Gastroesophageal sphincter (tissue), 4 donors: ENCODE measurements around the gene ZP3. TPM values are rescaled to one million over a fixed set of nuclear protein-coding genes. Genes with fewer than 3 reads are reported as not detected.
"Not testable (repeated sequence)": the region's sequence is repeated elsewhere in the genome, so short reads cannot be mapped to it uniquely, and the experiment has no call there.

Experiments used
- ATAC-seq: fragments of 150-250 bp; one replicate; pipeline ENCODE4 v1.9.1; 2016; ENCODE audit warnings: mild to moderate bottlenecking, moderate library complexity
- H3K27ac ChIP-seq, 4 donors: fragments of 200-600 bp; sonication (generic) in 3 of 4; 1 replicate in 3 of 4; 2 replicates in 1 of 4; pipeline ENCODE4 v1.5.1; 2016 to 2019
- H3K27me3 ChIP-seq: fragments of 200-600 bp; sonication (generic); one replicate; pipeline ENCODE4 v1.5.1; 2019
- H3K36me3 ChIP-seq, 2 donors: fragments of 200-600 bp; sonication (generic); one replicate each; pipeline ENCODE4 v1.5.1; 2019; ENCODE audit warnings: control low read depth in 1 of 2
- H3K4me1 ChIP-seq, 3 donors: fragments of 200-600 bp; sonication (generic); 1 replicate in 2 of 3; 2 replicates in 1 of 3; pipeline ENCODE4 v1.5.1; 2016 to 2019; ENCODE audit warnings: control low read depth in 2 of 3
- H3K4me3 ChIP-seq, 2 donors: fragments of 200-600 bp; sonication (generic); one replicate each; pipeline ENCODE4 v1.5.1; 2019; ENCODE audit warnings: mild to moderate bottlenecking in 1 of 2, moderate library complexity in 1 of 2
- H3K9me3 ChIP-seq, 3 donors: fragments of 200-600 bp; sonication (generic); one replicate each; pipeline ENCODE4 v1.5.1; 2017 to 2019; ENCODE audit warnings: control low read depth in 2 of 3
- CTCF ChIP-seq, 4 experiments: fragments of 200-600 bp in 2 of 4; fragments of 450-650 bp in 2 of 4; sonication (generic) in 1 of 4; IDR thresholded peaks; one replicate each; pipeline ENCODE4 v1.5.1; 2017 to 2019; ENCODE audit warnings: antibody characterized with exemption in 4 of 4, mild to moderate bottlenecking in 2 of 4, moderate library complexity in 2 of 4
- EP300 ChIP-seq: sonication (generic); formaldehyde crosslinking; IDR thresholded peaks from one replicate; pipeline ENCODE4 v1.6.1; 2017; ENCODE audit warnings: antibody characterized with exemption, mild to moderate bottlenecking
- POLR2A ChIP-seq, 2 donors: fragments of 450-650 bp; IDR thresholded peaks; one replicate each; pipeline ENCODE4 v1.6.1; 2017; ENCODE audit warnings: antibody characterized with exemption in 2 of 2, mild to moderate bottlenecking in 2 of 2, moderate library complexity in 1 of 2
- POLR2AphosphoS5 ChIP-seq: sonication (generic); formaldehyde crosslinking; IDR thresholded peaks from one replicate; pipeline ENCODE4 v1.6.1; 2017; ENCODE audit warnings: antibody characterized with exemption
- WGBS, 2 donors: methylation state at CpG; one replicate each; pipeline ENCODE4 v1.1.5; 2018; ENCODE audit warnings: low coverage in 1 of 2; 5-methylcytosine and 5-hydroxymethylcytosine counted together
- total RNA-seq, 4 donors: library from RNA; depleted of rRNA; stranded (reverse); fragments of >200 nt; gene quantifications; one replicate each; pipeline ENCODE4 v1.1.0, GENCODE V29; 2016

The ZP3 gene
- total RNA-seq, 4 donors from 2014 or later, result 0.20 to 4.7 (median 0.31) TPM

DNA sequence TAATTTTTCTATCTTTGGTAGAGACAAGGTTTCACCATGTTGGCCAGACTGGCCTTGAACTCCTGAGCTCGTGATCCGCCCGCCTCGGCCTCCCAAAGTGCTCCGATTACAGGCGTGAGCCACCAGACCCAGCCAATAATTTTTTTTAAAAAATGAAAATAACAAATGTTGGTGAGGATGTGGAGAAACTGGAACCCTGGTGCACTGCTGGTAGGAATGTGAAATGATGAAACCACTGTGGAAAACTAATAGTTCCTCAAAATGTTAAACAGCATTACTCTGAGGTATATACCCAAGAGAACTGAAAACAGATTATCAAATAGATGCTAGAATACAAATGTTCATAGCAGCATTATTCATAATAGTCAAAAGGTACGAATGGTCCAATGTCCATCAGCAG lies 42.9 kb upstream of the ZP3 start:
- Histone ChIP-seq H3K27ac (no peak overlapping the region), H3K4me1 (peaks cover 0 to 24% (median 7%) of the 10 kb centered on the region in 3 donors), H3K36me3 (no peaks in the 10 kb centered on the region), H3K9me3 (no peaks in the 10 kb centered on the region), H3K4me3 (no peak overlapping the region), H3K27me3 (no peaks in the 10 kb centered on the region)
- ATAC-seq, result no peak
- TF ChIP-seq POLR2A (IDR thresholded peaks at IDR 0.05) (no peak), POLR2AphosphoS5 (no peak), EP300 (no peak), CTCF (IDR thresholded peaks at IDR 0.05) (no peak)
- WGBS, 2 donors, result 89 to 100% methylated on average over 1 to 2 of the region's 7 CpGs

- no peaks in the 10 kb centered on the region for H3K9me3 ChIP-seq
- no peaks in the 10 kb centered on the region for H3K27me3 ChIP-seq
These were observed 41.4 kb upstream of the ZP3 start for GRCh38 chr7:76383089-76383944.

DNA sequence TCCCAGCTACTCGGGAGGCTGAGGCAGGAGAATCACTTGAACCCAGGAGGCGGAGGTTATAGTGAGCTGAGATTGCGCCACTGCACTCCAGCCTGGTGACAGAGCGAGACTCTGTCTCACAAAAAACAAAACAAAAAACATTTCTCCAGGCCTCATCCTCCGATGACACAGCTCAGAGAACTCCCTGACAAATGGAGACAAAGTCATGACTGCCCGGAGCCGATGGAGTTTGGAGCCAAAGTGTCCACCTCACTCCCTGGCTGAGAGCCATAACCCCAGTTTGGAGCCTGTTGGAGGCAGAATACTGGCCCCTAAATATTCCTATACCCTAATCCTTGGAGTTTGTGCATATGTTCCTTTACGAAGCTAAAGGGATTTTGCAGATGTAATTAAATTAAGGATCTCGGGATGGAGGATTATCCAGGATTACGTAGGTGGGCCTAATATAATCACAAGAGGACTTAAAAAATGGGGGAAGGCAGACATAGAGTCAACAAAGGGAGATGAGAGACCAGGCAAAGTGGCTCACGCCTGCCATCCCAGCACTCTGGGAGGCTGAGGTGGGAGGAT lies 38.0 kb upstream of the ZP3 start:
- Histone ChIP-seq H3K36me3 (no peaks in the 10 kb centered on the region), H3K27ac (peak overlapping the region in 1 of 4 donors; percentile 10), H3K9me3 (no peaks in the 10 kb centered on the region), H3K4me3 (no peak overlapping the region), H3K4me1 (peaks cover 0 to 9% (median 0%) of the 10 kb centered on the region in 3 donors), H3K27me3 (no peaks in the 10 kb centered on the region)
- 77 to 94% methylated on average over 7 to 10 of the region's 11 CpGs for WGBS, 2 donors
- TF ChIP-seq CTCF (IDR thresholded peaks at IDR 0.05) (no peak), POLR2AphosphoS5 (no peak), POLR2A (IDR thresholded peaks at IDR 0.05) (no peak), EP300 (no peak)
- no peak for ATAC-seq

More at GRCh38 chr7:76383089-76383944, 41.4 kb upstream of the ZP3 start:
- WGBS, 2 donors, result 72% methylated on average over 11 to 12 of the region's 13 CpGs
- Histone ChIP-seq H3K27ac (no peak overlapping the region), H3K4me1 (peaks cover 0 to 24% (median 7%) of the 10 kb centered on the region in 3 donors), H3K4me3 (no peak overlapping the region), H3K36me3 (no peaks in the 10 kb centered on the region)
- no peak for TF ChIP-seq POLR2AphosphoS5
- no peak for TF ChIP-seq EP300
- no peak for TF ChIP-seq POLR2A (IDR thresholded peaks at IDR 0.05)
- no peak for TF ChIP-seq CTCF (IDR thresholded peaks at IDR 0.05)
- ATAC-seq, result no peak

DNA sequence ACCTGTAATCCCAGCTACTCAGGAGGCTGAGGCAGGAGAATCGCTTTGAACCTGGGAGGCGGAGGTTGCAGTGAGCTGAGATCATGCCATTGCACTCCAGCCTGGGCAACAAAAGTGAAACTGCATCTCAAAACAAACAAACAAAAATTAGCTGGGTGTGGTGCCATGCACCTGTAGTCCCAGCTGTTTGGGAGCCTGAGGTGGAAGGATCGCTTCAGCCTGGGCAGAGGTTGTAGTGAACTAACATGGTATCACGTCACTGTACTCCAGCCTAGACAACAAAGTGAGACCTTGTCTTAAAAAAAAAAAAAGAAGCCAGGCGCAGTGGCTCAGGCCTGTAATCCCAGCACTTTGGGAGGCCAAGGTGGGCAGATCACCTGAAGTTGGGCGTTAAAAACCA lies 37.0 kb upstream of the ZP3 start:
- WGBS, 2 donors, result 94 to 97% methylated on average over 4 to 5 of the region's 6 CpGs
- not testable (repeated sequence) for ATAC-seq

GRCh38 chr7:76390092-76390491 lies 34.7 kb upstream of the ZP3 start:
- no peak overlapping the region for H3K27ac ChIP-seq
- no peak for ATAC-seq
- WGBS, 2 donors, result 83% methylated on average over 1 of the region's 13 CpGs; no CpG with 5 or more reads in 1 of the 2 donors

More for the DNA sequence above, 37.0 kb upstream of the ZP3 start:
- not testable (repeated sequence) for H3K27me3 ChIP-seq, H3K9me3 ChIP-seq, H3K4me3 ChIP-seq, H3K36me3 ChIP-seq, H3K27ac ChIP-seq
- peaks cover 0 to 15% (median 2%) of the 10 kb centered on the region in 3 donors for H3K4me1 ChIP-seq

More at GRCh38 chr7:76390092-76390491, 34.7 kb upstream of the ZP3 start:
- TF ChIP-seq POLR2AphosphoS5, result no peak
- TF ChIP-seq CTCF (IDR thresholded peaks at IDR 0.05), result no peak
- no peak for TF ChIP-seq POLR2A (IDR thresholded peaks at IDR 0.05)
- no peak for TF ChIP-seq EP300
- Histone ChIP-seq H3K4me3 (no peak overlapping the region), H3K36me3 (no peaks in the 10 kb centered on the region), H3K27me3 (no peaks in the 10 kb centered on the region), H3K4me1 (peaks cover 0 to 26% (median 8%) of the 10 kb centered on the region in 3 donors), H3K9me3 (no peaks in the 10 kb centered on the region)
